Karpas-422 (cell line): Measurements from ENCODE around the gene CTU2. TPM values are rescaled to one million over a fixed set of nuclear protein-coding genes. Genes with fewer than 3 reads are reported as not detected.

Experiments
- DNase-seq: peaks from one replicate; pipeline ENCODE4 v3.0.0-alpha.2; 2015
- H2AFZ ChIP-seq: fragments of 200-600 bp; sonication (generic); 2 replicates; pipeline ENCODE4 v1.6.1; 2014; ENCODE audit warnings: antibody characterized with exemption, low read length, mixed read lengths
- H3K27ac ChIP-seq: fragments of 200-600 bp; sonication (generic); 2 replicates; pipeline ENCODE4 v1.5.1; 2014; ENCODE audit warnings: mild to moderate bottlenecking, low read length, moderate library complexity
- H3K27me3 ChIP-seq: fragments of 200-600 bp; sonication (generic); 2 replicates; pipeline ENCODE4 v1.6.1; 2014; ENCODE audit warnings: low read length, mixed read lengths
- H3K36me3 ChIP-seq: fragments of 200-600 bp; sonication (generic); 2 replicates; pipeline ENCODE4 v1.6.1; 2014; ENCODE audit warnings: low read length, mixed read lengths; ENCODE audit not compliant: insufficient read depth
- H3K4me1 ChIP-seq: fragments of 200-600 bp; sonication (generic); 2 replicates; pipeline ENCODE4 v1.6.1; 2014; ENCODE audit warnings: mild to moderate bottlenecking, low read length, mixed read lengths
- H3K4me2 ChIP-seq: fragments of 200-600 bp; sonication (generic); 2 replicates; pipeline ENCODE4 v1.6.1; 2014; ENCODE audit warnings: low read length, low read depth, mild to moderate bottlenecking; ENCODE audit not compliant: poor library complexity, severe bottlenecking
- H3K4me3 ChIP-seq: fragments of 200-600 bp; sonication (generic); 2 replicates; pipeline ENCODE4 v1.5.1; 2014; ENCODE audit warnings: mild to moderate bottlenecking, antibody characterized with exemption, low read length, mixed read lengths
- H3K79me2 ChIP-seq: fragments of 200-600 bp; sonication (generic); 2 replicates; pipeline ENCODE4 v1.6.1; 2014; ENCODE audit warnings: mild to moderate bottlenecking, low read length, mixed read lengths
- H3K9ac ChIP-seq: fragments of 200-600 bp; sonication (generic); 2 replicates; pipeline ENCODE4 v1.6.0; 2014; ENCODE audit warnings: low read length
- H3K9me2 ChIP-seq: fragments of 200-600 bp; sonication (generic), shearing (Covaris generic); replicated peaks from 2 replicates; pipeline ENCODE4 v1.6.0; 2014; ENCODE audit warnings: mild to moderate bottlenecking, low read length, moderate library complexity; ENCODE audit not compliant: insufficient read depth
- H3K9me3 ChIP-seq: fragments of 300-700, 200-600 bp; sonication (generic); 2 replicates; pipeline ENCODE4 v1.6.1; 2014; ENCODE audit warnings: low read length, mixed read lengths
- H4K20me1 ChIP-seq: fragments of 200-600 bp; sonication (generic); 2 replicates; pipeline ENCODE4 v1.6.1; 2014; ENCODE audit warnings: mild to moderate bottlenecking, antibody characterized with exemption, low read length, low read depth; ENCODE audit not compliant: insufficient read depth
- total RNA-seq: library from RNA; depleted of rRNA; stranded (reverse); fragments of >200 nt; shearing (Covaris generic); gene quantifications from 2 replicates; pipeline ENCODE4 v1.2.3, GENCODE V29; 2014; ENCODE audit warnings: low replicate concordance

The CTU2 gene
- total RNA-seq, 1 experiment from 2014 or later = 11.3 TPM

GRCh38 chr16:88691129-88691813 is 15.0 kb upstream of the CTU2 start:
- Histone ChIP-seq H3K27me3 (no peaks in the 10 kb centered on the region), H3K27ac (no peak overlapping the region), H3K36me3 (no peaks in the 10 kb centered on the region)

DNA sequence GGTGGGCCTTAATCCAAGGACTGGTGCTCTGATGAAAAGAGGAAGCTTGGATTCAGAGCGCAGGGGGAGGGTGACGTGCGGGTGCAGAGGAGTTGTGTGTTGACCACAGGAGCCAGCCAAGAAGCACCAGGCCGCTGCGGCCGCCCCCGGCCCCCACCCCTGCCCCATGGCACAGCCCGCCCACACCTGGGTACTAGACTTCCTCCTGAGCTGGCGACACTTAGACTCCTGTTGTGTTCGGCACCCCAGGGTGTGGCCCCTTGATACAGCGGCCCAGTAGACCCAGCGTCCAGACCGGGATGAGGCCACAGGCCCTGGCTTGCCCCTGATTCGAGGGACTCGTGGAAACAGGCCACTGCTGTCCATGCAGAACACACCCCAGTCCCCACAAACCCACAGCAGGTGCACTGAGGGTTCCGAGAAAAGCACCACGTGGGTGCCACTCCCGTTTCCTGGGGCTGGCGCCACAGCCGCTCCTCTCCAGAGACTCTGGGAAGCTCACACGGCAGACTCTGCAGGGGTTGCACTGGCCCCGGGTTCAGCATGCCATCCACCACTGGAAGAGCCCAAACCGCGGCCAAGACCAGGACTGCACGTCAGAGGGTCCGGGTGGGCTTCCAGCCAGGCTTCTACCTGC is 14.3 kb upstream of the CTU2 start:
- Histone ChIP-seq H3K27ac (no peak overlapping the region), H2AFZ (no peak overlapping the region), H4K20me1 (no peaks in the 10 kb centered on the region), H3K27me3 (no peaks in the 10 kb centered on the region), H3K4me1 (no peaks in the 10 kb centered on the region), H3K9me3 (no peaks in the 10 kb centered on the region), H3K9me2 (no peaks in the 10 kb centered on the region), H3K79me2 (no peaks in the 10 kb centered on the region), H3K4me3 (no peak overlapping the region), H3K9ac (no peak overlapping the region), H3K36me3 (no peaks in the 10 kb centered on the region), H3K4me2 (no peak overlapping the region)
- peak; percentile 50 for DNase-seq

More at GRCh38 chr16:88691129-88691813, 15.0 kb upstream of the CTU2 start:
- Histone ChIP-seq H4K20me1 (no peaks in the 10 kb centered on the region), H3K4me3 (no peak overlapping the region), H3K9ac (no peak overlapping the region), H3K4me2 (no peak overlapping the region), H3K9me3 (no peaks in the 10 kb centered on the region), H3K9me2 (no peaks in the 10 kb centered on the region), H3K79me2 (no peaks in the 10 kb centered on the region), H2AFZ (no peak overlapping the region), H3K4me1 (peaks cover 5% of the 10 kb centered on the region)
- DNase-seq = no peak

GRCh38 chr16:88692861-88693260 is 13.4 kb upstream of the CTU2 start:
- no peak overlapping the region for H3K4me3 ChIP-seq
- H3K79me2 ChIP-seq = no peaks in the 10 kb centered on the region
- H4K20me1 ChIP-seq = no peaks in the 10 kb centered on the region
- H3K4me1 ChIP-seq = no peaks in the 10 kb centered on the region
- H3K9ac ChIP-seq = no peak overlapping the region
- no peak overlapping the region for H3K27ac ChIP-seq
- H2AFZ ChIP-seq = no peak overlapping the region
- no peaks in the 10 kb centered on the region for H3K9me3 ChIP-seq
- DNase-seq = no peak
- H3K36me3 ChIP-seq = no peaks in the 10 kb centered on the region
- H3K4me2 ChIP-seq = no peak overlapping the region
- H3K27me3 ChIP-seq = no peaks in the 10 kb centered on the region
- H3K9me2 ChIP-seq = no peaks in the 10 kb centered on the region

DNA sequence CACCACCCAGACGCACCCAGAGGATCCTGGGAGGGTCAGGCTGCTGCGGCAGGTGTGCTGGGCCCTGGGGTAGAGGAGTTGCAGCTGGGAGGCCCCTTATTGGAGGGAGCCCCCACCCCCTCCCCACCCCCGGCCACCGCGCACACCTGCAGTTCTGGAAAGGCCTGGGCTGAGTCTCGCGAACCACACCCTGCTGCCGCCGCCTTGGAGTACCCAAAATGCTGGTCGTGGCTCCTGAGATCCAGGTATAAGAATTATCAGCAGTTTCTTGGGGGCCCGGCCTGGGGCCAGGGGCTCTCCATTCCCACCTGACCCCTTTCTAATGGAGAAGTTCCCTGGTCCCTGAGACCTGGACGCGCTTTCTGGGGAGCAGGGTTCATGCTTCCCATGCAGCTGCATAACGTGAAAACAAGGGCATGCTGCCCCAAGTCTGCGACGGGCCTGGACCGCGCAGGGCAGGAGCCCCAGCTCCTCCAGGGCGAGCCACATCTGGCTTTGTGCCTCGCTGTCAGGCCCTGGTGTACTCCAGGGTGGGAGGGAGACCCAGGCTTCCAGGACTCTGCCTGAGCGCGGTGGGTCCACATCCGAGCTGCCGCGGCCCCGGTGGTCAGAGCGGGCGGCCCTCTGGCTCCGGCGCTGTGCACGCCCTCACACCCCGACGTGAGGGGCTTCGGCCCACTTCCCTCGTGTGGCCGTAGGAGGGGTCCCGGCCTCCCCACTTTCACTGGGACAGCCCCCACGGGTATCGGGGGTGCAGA is 12.7 kb upstream of the CTU2 start:
- no peak overlapping the region for H3K4me2 ChIP-seq
- H4K20me1 ChIP-seq = no peaks in the 10 kb centered on the region
- no peak overlapping the region for H2AFZ ChIP-seq
- no peaks in the 10 kb centered on the region for H3K9me2 ChIP-seq
- no peak overlapping the region for H3K4me3 ChIP-seq
- H3K27ac ChIP-seq = no peak overlapping the region
- H3K9me3 ChIP-seq = no peaks in the 10 kb centered on the region
- H3K9ac ChIP-seq = no peak overlapping the region
- no peaks in the 10 kb centered on the region for H3K4me1 ChIP-seq
- no peaks in the 10 kb centered on the region for H3K36me3 ChIP-seq
- no peaks in the 10 kb centered on the region for H3K27me3 ChIP-seq
- no peak for DNase-seq
- no peaks in the 10 kb centered on the region for H3K79me2 ChIP-seq

- H4K20me1 ChIP-seq = no peaks in the 10 kb centered on the region
- no peak overlapping the region for H3K4me3 ChIP-seq
- no peak overlapping the region for H2AFZ ChIP-seq
- H3K9me2 ChIP-seq = no peaks in the 10 kb centered on the region
- no peak overlapping the region for H3K9ac ChIP-seq
- H3K27me3 ChIP-seq = no peaks in the 10 kb centered on the region
- H3K4me1 ChIP-seq = no peaks in the 10 kb centered on the region
- H3K27ac ChIP-seq = no peak overlapping the region
- H3K36me3 ChIP-seq = no peaks in the 10 kb centered on the region
- H3K4me2 ChIP-seq = no peak overlapping the region
- no peak for DNase-seq
- no peaks in the 10 kb centered on the region for H3K9me3 ChIP-seq
- H3K79me2 ChIP-seq = no peaks in the 10 kb centered on the region
These were observed 11.8 kb upstream of the CTU2 start for GRCh38 chr16:88694221-88695087.

DNA sequence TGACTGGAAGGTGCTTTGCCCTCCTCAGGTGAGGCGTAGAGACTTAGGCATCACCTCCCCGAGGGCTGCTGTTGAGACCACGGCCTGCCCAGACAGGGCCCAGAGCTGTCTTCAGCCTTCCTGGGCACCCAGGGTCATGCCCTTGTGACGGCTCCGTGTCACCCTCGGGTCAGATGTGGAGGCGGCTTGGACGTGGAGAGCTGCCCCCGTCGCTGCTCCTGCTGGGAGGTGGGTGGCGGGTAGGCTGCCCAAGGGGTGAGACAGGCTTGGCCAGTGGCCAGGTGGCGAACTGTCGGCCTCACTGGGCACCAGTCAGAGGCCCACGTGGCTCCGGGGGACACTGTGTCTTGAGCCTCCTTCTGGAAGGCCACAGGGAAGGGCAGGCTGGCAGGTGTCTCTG is 11.1 kb upstream of the CTU2 start:
- Histone ChIP-seq H3K27ac (no peak overlapping the region), H3K36me3 (no peaks in the 10 kb centered on the region), H3K9ac (no peak overlapping the region), H3K27me3 (no peaks in the 10 kb centered on the region), H4K20me1 (no peaks in the 10 kb centered on the region), H2AFZ (no peak overlapping the region), H3K79me2 (no peaks in the 10 kb centered on the region), H3K9me3 (no peaks in the 10 kb centered on the region), H3K4me2 (no peak overlapping the region), H3K4me1 (peaks cover 3% of the 10 kb centered on the region), H3K4me3 (no peak overlapping the region), H3K9me2 (no peaks in the 10 kb centered on the region)
- DNase-seq = no peak

DNA sequence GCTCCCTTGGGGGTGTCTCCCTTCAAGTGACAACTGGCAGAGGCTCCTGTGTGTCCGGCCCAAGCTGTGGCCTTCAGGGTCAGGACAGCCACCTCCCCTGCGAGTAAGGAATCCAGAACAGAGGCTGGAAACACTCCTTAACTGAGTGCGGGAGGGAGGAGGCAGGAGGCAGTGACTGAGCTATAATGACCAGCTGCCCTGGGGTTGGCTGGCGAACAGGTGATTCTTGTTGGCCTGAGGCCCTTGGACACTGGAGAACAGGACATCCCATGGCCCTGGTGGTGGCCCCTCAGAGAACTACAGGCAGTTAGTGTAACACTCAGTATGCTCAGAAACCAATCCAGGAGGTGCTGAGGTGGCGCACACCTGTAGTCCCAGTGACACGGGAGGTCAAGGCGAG is 10.6 kb upstream of the CTU2 start:
- no peak overlapping the region for H3K27ac ChIP-seq
- no peak overlapping the region for H3K9ac ChIP-seq
- no peak overlapping the region for H3K4me3 ChIP-seq
- H3K4me1 ChIP-seq = peaks cover 8% of the 10 kb centered on the region
- no peaks in the 10 kb centered on the region for H3K79me2 ChIP-seq
- no peaks in the 10 kb centered on the region for H3K9me2 ChIP-seq
- H4K20me1 ChIP-seq = no peaks in the 10 kb centered on the region
- no peaks in the 10 kb centered on the region for H3K36me3 ChIP-seq
- H3K27me3 ChIP-seq = no peaks in the 10 kb centered on the region
- H2AFZ ChIP-seq = no peak overlapping the region
- no peak for DNase-seq
- no peaks in the 10 kb centered on the region for H3K9me3 ChIP-seq
- H3K4me2 ChIP-seq = no peak overlapping the region
